Measurements from ENCODE around the gene TSR1.
A peak's percentile ranks its signal among the peaks of the same experiment; 100 is the strongest.

The TSR1 gene

DNA sequence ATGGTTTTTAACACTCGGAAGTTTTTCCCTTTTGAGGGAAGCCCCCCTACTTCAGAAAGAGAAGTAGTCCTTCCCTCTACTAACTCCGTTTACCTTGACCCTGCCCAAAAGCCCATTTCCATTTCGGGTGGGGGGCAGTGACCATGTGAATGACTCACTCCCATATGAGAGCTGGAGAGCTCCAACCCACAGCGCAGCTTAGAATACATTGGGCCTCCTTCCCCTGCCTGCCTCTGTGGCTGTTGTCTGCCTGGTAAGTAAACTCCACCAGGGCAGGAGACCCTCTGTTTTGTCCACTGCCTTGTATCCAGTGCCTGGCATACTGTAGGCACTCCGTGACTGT lies 2.0 kb upstream of the TSR1 start:
- peak in 6 of 58 donors; percentile 8 to 55 (median 26) for DNase-seq

GRCh38 chr17:2337544-2338314 lies 1.5 kb upstream of the TSR1 start:
- peak in 51 of 58 donors; percentile 4 to 77 (median 43) for DNase-seq

DNA sequence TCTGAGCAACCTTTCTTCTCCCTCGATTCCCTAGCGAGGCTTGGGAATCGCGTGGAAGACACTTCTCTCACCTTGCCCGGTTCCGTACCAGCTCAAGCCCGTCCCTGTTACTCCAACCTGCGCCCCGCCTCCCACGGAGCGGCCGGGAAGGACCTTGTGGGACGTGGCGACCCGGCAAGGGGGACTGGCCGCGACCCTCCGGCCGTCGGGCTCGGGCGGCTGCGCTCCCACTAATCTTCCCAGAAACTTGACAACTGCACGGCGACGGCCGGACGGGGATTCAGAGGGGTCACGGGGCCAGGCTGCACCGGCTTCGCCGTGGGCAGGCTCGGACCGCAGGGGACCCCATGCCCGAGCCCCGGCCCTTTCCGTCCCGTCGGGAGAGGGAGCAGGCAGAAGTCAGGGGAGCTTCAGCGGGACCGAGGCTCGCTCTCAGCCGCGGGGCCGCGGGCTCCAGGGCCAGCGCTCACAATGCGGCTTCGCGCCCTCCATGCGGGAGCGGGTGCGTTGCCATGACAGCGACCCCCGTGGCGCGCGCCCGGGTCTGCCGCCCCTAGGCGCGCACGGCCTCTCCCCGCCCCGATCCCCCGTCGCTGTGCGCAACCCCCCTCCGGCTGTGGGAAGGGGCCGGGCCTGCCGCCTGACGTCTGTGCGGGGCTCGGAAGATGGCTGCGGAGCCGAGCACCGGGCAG lies 741 bp upstream of the TSR1 start, which contains the start of gene SGSM2:
Gene SGSM2, plus strand, starts transcription at position 650 of the 692 bp plus-strand sequence. CDS start 188 bp downstream, outside the sequence.
- DNase-seq = peak in 48 of 58 donors; percentile 13 to 79 (median 47)

DNA sequence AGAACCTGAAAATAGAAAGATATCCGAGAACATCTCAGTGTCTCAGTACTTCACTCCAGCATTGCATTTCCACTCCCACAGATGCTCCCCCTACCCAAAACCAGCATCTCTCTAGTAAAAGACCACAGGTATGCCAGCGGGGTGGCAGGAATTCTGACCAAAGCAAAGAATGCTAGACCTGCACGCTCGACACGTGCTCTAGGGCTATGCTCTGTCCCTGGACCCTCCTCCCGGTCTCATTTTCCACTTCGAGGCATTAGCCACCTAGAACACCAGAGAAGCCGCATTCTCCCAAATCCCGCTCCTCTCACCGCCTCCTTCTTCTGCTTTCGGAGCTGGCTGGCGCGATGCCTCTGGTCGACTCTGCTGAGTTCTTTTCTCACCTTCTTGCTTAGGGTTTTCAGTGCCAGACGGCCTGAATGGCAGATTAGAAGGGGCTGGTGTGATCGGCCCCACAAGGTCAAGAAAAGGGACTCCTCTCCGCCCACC lies 487 bp downstream of the TSR1 start:
- peak in 5 of 58 donors; percentile 27 to 45 (median 38) for DNase-seq

DNA sequence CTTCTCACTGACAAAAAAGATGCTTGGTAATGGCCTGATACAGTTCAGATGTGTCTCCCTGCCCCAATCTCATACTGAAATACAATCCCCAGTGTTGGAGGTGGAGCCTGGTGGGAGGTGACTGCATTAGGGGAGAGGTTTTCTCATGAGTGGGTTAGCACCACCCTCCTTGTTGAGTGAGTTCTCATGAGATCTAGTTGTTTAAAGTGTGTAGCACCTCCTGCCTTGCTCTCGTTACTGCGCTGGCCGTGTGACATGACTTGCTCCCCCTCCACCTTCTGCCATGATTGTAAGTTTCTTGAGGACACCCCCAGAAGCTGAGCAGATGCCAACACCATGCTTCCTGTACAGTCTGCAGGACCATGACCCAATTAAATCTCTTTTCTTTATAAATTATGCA lies 5.0 kb downstream of the TSR1 start:
- no peak for DNase-seq

DNA sequence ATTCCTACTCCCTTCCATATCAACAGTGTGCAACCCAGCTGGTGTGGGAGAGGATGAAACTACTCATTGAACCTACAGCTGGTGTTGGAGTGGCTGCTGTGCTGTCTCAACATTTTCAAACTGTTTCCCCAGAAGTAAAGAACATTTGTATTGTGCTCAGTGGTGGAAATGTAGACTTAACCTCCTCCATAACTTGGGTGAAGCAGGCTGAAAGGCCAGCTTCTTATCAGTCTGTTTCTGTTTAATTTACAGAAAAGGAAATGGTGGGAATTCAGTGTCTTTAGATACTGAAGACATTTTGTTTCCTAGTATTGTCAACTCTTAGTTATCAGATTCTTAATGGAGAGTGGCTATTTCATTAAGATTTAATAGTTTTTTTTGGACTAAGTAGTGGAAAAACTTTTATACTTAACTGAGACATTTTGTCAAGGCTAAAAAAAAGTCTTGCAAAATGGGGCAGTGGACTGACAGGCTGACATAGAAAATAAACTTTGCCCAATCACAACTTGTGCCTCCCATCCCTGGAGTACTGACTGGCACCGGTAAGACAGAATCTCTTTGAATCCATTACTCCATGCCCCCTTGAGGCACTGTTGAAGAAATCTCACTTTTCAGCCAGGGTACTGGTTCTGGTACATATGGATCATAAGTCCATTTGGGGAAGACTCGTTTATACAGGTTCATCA lies 12.5 kb downstream of the TSR1 start:
- DNase-seq = no peak

DNA sequence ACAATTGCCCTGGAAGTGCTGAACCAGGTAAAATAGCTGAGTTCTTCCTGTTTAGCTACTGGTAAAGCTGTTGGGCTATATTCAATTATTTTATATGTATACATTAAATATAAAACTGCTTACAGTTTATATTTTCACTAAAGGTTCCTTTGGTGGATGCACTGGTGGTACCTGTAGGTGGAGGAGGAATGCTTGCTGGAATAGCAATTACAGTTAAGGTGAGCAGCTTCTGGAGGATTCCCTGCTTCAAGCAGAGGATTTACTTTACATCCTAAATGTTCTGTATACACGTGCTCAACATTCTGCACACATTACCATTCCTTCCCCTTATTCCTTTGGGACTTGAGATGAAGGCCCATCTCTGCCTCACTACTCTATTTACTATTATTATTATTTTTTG lies 14.9 kb downstream of the TSR1 start:
- no peak for DNase-seq

DNA sequence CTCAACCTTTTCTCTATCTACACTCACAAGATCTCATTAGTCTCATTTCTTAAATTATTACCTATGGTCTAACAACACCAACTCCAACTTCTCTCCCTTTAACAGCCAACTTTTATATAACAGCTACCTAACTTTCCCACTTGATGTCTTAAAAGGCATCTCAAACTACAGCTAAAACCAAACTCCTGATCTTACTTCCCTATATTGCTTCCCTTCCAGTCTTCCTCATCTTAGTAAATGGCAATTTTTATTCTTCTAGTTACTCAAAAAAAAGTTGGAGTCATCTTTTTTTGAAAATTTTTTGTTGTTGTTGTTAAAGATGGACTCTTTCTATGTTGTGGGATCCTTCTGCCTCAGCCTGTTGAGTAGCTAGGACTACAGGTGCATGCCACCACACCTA lies 17.2 kb downstream of the TSR1 start:
- DNase-seq = no peak

- no peak for DNase-seq
These were observed 18.5 kb downstream of the TSR1 start for GRCh38 chr17:2317796-2318195.

DNA sequence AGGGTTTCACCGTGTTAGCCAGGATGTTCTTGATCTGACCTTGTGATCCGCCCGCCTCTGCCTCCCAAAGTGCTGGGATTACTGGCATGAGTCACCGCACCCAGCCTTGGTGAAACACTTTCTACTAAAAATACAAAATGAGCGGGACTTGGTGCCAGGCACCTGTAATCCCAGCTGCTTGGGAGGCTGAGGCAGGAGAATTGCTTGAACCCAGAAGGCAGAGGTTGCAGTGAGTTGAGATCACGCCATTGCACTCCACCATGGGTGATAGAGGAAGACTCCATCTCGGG lies 19.4 kb downstream of the TSR1 start:
- DNase-seq = peak in 1 of 58 donors; percentile 3

- DNase-seq = no peak
These were observed 23.5 kb downstream of the TSR1 start for GRCh38 chr17:2312736-2313135.

- DNase-seq = peak in 6 of 58 donors; percentile 0 to 13 (median 4)
These were observed 26.7 kb downstream of the TSR1 start for GRCh38 chr17:2309338-2310154.

GRCh38 chr17:2304931-2305330 lies 31.3 kb downstream of the TSR1 start:
- DNase-seq = no peak

- DNase-seq = peak; percentile 49 to 94 (median 87)
These were observed 32.8 kb downstream of the TSR1 start, which contains the start of the genes SMG6 and SRR for GRCh38 chr17:2303204-2304188. Gene SMG6 (minus strand): TSS chr17:2303785. CDS start chr17:2303720, 65 bp downstream. Gene SRR (plus strand): TSS chr17:2303950. CDS start chr17:2315561, 11,611 bp downstream.

DNA sequence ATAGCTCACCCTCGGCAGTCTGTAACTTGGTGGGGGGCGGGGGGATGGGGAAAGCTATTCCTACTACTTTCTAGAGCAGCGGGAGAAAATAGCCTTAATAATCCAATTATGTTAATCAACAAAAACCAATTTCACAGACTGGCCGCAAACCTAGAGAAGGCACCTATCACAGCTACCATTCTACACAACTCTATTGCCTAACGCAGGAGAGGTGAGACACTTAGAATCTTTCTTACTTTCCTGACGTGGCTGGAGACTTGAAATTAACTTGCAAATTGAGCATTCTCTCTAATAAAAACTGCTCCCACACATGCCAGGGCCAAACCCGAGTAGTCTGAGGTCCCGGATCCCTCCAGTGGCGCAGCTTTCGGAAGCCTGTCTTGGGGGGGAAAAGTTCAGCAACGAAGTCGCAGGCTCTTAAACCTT lies 33.5 kb downstream of the TSR1 start:
- DNase-seq = no peak

- DNase-seq = no peak
These were observed 36.5 kb downstream of the TSR1 start for GRCh38 chr17:2299756-2300155.

GRCh38 chr17:2299136-2299535 lies 37.1 kb downstream of the TSR1 start:
- DNase-seq = no peak

- DNase-seq = no peak
These were observed 39.2 kb downstream of the TSR1 start for GRCh38 chr17:2297023-2297422.

DNA sequence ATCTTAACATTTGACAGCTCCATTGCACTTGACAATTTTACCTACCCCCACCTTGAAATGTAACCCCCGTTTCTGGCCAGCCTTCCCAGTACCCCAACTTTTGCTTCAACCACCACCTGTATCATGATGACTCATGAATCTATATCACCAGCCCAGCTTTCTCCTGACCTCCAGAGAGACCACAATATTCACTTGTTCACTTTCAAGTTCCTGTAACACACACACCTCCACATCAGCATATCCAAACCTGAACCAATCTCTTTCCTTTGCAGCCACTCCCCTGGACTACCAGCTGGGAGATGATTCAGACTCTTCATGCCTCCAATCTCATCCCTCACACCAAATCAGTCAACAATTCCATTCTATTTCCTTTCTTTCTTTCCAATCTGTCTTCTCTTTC lies 40.7 kb downstream of the TSR1 start:
- DNase-seq = no peak

- DNase-seq = no peak
These were observed 44.2 kb downstream of the TSR1 start for GRCh38 chr17:2292100-2292499.
